ENCODE measurements around the gene KATNIP. TPM values are rescaled to one million over a fixed set of nuclear protein-coding genes. Genes with fewer than 3 reads are reported as not detected.

Gene KATNIP
- 26.2 TPM for total RNA-seq (ENCODE audit: unreplicated experiment)
- long read RNA-seq, partial matches to known transcripts = 1 of 3 reads
- long read RNA-seq, other reads (novel, unspliced or antisense) = 2 of 3 reads

- DNase-seq (ENCODE audit: low spot score) = peak; percentile 100
- H3K4me3 Mint-ChIP-seq (ENCODE audit: unreplicated experiment) = peak within 1 kb of the TSS; percentile 100
- peak within 1 kb of the TSS; percentile 100 for H3K27ac Mint-ChIP-seq (ENCODE audit: unreplicated experiment)
- TF ChIP-seq CTCF (IDR thresholded peaks at IDR 0.05; ENCODE audit: unreplicated experiment) = no peak
- H3K9me3 Mint-ChIP-seq (ENCODE audit: unreplicated experiment) = no peaks in the 10 kb centered on the region
- H3K4me1 Mint-ChIP-seq (ENCODE audit: unreplicated experiment) = peaks cover 19% of the 10 kb centered on the region
- peaks cover 20% of the 10 kb centered on the region for H3K36me3 Mint-ChIP-seq (ENCODE audit: low read depth, unreplicated experiment)
- peaks cover 7% of the 10 kb centered on the region for H3K27me3 Mint-ChIP-seq (ENCODE audit: unreplicated experiment)
These were observed at the start of gene KATNIP, which contains the start of gene GTF3C1 for GRCh38 chr16:27549746-27550581. Gene KATNIP, plus strand, starts transcription at chr16:27550144. Its CDS starts 27 bp downstream, at chr16:27550171. Gene GTF3C1, minus strand, starts transcription at chr16:27549913. Its CDS starts 23 bp downstream, at chr16:27549890.

- no peak overlapping the region for H3K4me3 Mint-ChIP-seq (ENCODE audit: unreplicated experiment)
- DNase-seq (ENCODE audit: low spot score) = no peak
- no peak overlapping the region for H3K27ac Mint-ChIP-seq (ENCODE audit: unreplicated experiment)
- peaks cover 3% of the 10 kb centered on the region for H3K27me3 Mint-ChIP-seq (ENCODE audit: unreplicated experiment)
- H3K9me3 Mint-ChIP-seq (ENCODE audit: unreplicated experiment) = no peaks in the 10 kb centered on the region
- peaks cover 67% of the 10 kb centered on the region for H3K36me3 Mint-ChIP-seq (ENCODE audit: low read depth, unreplicated experiment)
- TF ChIP-seq CTCF (IDR thresholded peaks at IDR 0.05; ENCODE audit: unreplicated experiment) = no peak
- no peaks in the 10 kb centered on the region for H3K4me1 Mint-ChIP-seq (ENCODE audit: unreplicated experiment)
These were observed 49.1 kb upstream of the KATNIP start for GRCh38 chr16:27500801-27501200.

GRCh38 chr16:27503662-27504061 is 46.3 kb upstream of the KATNIP start:
- Mint-ChIP-seq H3K27me3 (ENCODE audit: unreplicated experiment) (peaks cover 5% of the 10 kb centered on the region), H3K36me3 (ENCODE audit: low read depth, unreplicated experiment) (peaks cover 64% of the 10 kb centered on the region), H3K27ac (ENCODE audit: unreplicated experiment) (no peak overlapping the region), H3K9me3 (ENCODE audit: unreplicated experiment) (no peaks in the 10 kb centered on the region), H3K4me1 (ENCODE audit: unreplicated experiment) (no peaks in the 10 kb centered on the region), H3K4me3 (ENCODE audit: unreplicated experiment) (peak overlapping the region; percentile 29)
- TF ChIP-seq CTCF (IDR thresholded peaks at IDR 0.05; ENCODE audit: unreplicated experiment) = no peak
- no peak for DNase-seq (ENCODE audit: low spot score)

- TF ChIP-seq CTCF (IDR thresholded peaks at IDR 0.05; ENCODE audit: unreplicated experiment) = no peak
- DNase-seq (ENCODE audit: low spot score) = no peak
- peaks cover 3% of the 10 kb centered on the region for H3K27me3 Mint-ChIP-seq (ENCODE audit: unreplicated experiment)
- no peak overlapping the region for H3K27ac Mint-ChIP-seq (ENCODE audit: unreplicated experiment)
- no peak overlapping the region for H3K4me3 Mint-ChIP-seq (ENCODE audit: unreplicated experiment)
- H3K4me1 Mint-ChIP-seq (ENCODE audit: unreplicated experiment) = no peaks in the 10 kb centered on the region
- no peaks in the 10 kb centered on the region for H3K9me3 Mint-ChIP-seq (ENCODE audit: unreplicated experiment)
- peaks cover 61% of the 10 kb centered on the region for H3K36me3 Mint-ChIP-seq (ENCODE audit: low read depth, unreplicated experiment)
These were observed 44.4 kb upstream of the KATNIP start for GRCh38 chr16:27505297-27506236.

Data from endothelial cell (in vitro differentiated cells).